ENCODE data around the gene FAM174C. TPM values are rescaled to one million over a fixed set of nuclear protein-coding genes. Genes with fewer than 3 reads are reported as not detected.

The FAM174C gene
- total and polyA plus RNA-seq, 2 of the 8 experiments (the other 6 are each of a cell fraction or from before 2014, with no cell fraction given) = 44.5 to 125 TPM

DNA sequence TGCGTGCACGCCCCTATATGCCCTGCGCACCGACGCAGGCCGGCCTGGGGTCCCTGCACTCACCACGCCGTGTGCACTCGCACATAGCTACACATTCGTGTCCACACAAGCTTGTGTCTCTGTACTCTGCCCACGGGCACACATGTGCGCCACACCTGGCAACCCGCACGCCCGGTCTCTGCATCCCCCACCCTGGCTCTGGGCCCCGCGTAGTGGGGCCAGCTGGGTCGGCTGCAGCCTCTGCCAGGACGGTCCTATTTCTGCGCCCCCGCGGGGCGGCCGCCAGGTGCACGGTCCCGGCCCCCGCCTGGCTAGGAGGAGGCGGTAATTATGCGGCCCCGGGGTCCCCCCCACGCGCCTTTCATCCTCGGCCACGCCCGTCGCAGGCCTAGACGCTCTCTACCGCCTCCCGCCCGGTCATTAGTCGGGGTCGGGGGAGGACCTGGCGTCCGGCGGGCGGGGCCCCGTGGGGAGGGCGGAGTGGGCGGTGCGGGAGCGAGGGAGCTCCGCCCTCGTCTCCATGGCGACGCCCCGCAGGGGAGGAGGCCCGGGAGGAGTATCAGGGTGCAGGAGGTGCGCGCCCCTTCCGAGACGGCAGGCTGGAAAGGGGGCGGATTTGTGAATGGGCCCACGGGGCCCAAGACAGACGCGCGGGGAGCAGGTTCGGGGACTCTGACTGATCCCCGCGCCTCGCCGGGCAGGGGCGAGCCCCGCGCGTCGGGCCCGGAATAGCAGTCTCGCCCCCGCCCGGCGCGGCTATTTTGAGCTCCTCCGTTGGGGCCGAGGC, 9.0 kb upstream of the FAM174C start (continued):
- TF ChIP-seq RXRA (IDR thresholded peaks at IDR 0.05; ENCODE audit: insufficient read depth, low read depth, low read length) (0 out of 2 replicates have a peak, but pooled peaks have one; percentile 36), CTBP2 (IDR thresholded peaks at IDR 0.05; ENCODE audit: borderline replicate concordance, insufficient read depth, insufficient read length, low read length) (peak; percentile 36), SAP30 (IDR thresholded peaks at IDR 0.05; ENCODE audit: insufficient read depth, insufficient replicate concordance, low read length) (no peak), MAX (IDR thresholded peaks at IDR 0.05) (no peak), SIRT6 (IDR thresholded peaks at IDR 0.05; ENCODE audit: low read length) (no peak), NANOG (IDR thresholded peaks at IDR 0.05; ENCODE audit: insufficient read depth, low read depth, low read length, poor library complexity, severe bottlenecking) (no peak), EGR1 (IDR thresholded peaks at IDR 0.05; ENCODE audit: borderline replicate concordance, low read depth, low read length) (peak; percentile 16; the same call in 1 of the 2 replicates), ZNF274 (IDR thresholded peaks at IDR 0.05; ENCODE audit: borderline replicate concordance, extremely low read depth, low read length) (no peak), BRCA1 (IDR thresholded peaks at IDR 0.05; ENCODE audit: low read depth, low read length) (no peak), TCF12 (IDR thresholded peaks at IDR 0.05; ENCODE audit: low read depth, low read length) (peak; percentile 83; the same call in 1 of the 2 replicates), TBP (IDR thresholded peaks at IDR 0.05; ENCODE audit: low read depth, low read length) (no peak), KDM4A (IDR thresholded peaks at IDR 0.05; ENCODE audit: low read depth, low read length, severe bottlenecking) (peak; percentile 9), TAF1 (IDR thresholded peaks at IDR 0.05; ENCODE audit: low read depth, low read length) (no peak), CBX8 (IDR thresholded peaks at IDR 0.05; ENCODE audit: borderline replicate concordance, low read depth, low read length) (no peak), RFX5 (IDR thresholded peaks at IDR 0.05; ENCODE audit: borderline replicate concordance, low read depth, low read length) (no peak), ASH2L (IDR thresholded peaks at IDR 0.05; ENCODE audit: low read length) (peak; percentile 58), CHD2 (IDR thresholded peaks at IDR 0.05; ENCODE audit: low read length) (no peak)
- TF ChIP-seq, protein P1, sequence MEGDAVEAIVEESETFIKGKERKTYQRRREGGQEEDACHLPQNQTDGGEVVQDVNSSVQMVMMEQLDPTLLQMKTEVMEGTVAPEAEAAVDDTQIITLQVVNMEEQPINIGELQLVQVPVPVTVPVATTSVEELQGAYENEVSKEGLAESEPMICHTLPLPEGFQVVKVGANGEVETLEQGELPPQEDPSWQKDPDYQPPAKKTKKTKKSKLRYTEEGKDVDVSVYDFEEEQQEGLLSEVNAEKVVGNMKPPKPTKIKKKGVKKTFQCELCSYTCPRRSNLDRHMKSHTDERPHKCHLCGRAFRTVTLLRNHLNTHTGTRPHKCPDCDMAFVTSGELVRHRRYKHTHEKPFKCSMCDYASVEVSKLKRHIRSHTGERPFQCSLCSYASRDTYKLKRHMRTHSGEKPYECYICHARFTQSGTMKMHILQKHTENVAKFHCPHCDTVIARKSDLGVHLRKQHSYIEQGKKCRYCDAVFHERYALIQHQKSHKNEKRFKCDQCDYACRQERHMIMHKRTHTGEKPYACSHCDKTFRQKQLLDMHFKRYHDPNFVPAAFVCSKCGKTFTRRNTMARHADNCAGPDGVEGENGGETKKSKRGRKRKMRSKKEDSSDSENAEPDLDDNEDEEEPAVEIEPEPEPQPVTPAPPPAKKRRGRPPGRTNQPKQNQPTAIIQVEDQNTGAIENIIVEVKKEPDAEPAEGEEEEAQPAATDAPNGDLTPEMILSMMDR (IDR thresholded peaks at IDR 0.05; ENCODE audit: control extremely low read depth in 1 of 3, insufficient read depth in 1 of 3, low read depth in 1 of 3, low read length in 3 of 3) = no peak

All from H1 (cell line).